ENCODE results near the gene ZNF808. TPM values are rescaled to one million over a fixed set of nuclear protein-coding genes. Genes with fewer than 3 reads are reported as not detected.
"Not testable (repeated sequence)": the region's sequence is repeated elsewhere in the genome, so short reads cannot be mapped to it uniquely, and the experiment has no call there.

ZNF808 gene
- total and polyA plus RNA-seq, 8 donors, result 3.6 to 17.1 (median 10.2) TPM

DNA sequence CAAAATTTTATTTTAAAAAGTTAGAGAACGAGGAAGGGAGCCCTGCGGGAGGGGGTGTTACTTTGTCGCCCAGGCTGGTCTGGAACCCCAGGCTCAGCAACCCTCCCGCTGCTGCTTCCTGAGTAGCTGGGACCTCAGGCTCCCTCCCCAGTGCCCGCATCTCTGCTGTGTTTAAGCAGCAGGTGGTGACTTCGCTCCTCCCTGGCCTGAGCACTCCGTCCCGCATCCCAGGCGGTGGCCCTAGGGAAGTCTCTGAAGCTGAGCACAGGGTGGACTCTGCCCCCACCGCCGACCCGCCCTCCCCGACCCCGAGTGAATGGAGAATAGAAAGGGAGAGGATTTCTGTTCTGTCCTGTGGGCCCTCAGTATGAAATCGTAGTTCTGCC, 73.2 kb downstream of the ZNF808 start:
- H3K27ac ChIP-seq, result peak overlapping the region in 3 of 4 donors; percentile 35 to 75 (median 66)
- FAIRE-seq, result no peak
- intact Hi-C loops (cut with DNase I), result no loop called here
- no peaks in the 10 kb centered on the region for H3K36me3 ChIP-seq
- H3K4me3 ChIP-seq, result peak overlapping the region; percentile 41 to 77 (median 53)
- peaks cover 0 to 5% (median 5%) of the 10 kb centered on the region in 3 donors for H3K4me1 ChIP-seq
- no peaks in the 10 kb centered on the region for H3K9me3 ChIP-seq
- 0 to 1% methylated on average over 14 to 15 of the region's 15 CpGs for WGBS, 2 donors
- TF ChIP-seq, protein P1, sequence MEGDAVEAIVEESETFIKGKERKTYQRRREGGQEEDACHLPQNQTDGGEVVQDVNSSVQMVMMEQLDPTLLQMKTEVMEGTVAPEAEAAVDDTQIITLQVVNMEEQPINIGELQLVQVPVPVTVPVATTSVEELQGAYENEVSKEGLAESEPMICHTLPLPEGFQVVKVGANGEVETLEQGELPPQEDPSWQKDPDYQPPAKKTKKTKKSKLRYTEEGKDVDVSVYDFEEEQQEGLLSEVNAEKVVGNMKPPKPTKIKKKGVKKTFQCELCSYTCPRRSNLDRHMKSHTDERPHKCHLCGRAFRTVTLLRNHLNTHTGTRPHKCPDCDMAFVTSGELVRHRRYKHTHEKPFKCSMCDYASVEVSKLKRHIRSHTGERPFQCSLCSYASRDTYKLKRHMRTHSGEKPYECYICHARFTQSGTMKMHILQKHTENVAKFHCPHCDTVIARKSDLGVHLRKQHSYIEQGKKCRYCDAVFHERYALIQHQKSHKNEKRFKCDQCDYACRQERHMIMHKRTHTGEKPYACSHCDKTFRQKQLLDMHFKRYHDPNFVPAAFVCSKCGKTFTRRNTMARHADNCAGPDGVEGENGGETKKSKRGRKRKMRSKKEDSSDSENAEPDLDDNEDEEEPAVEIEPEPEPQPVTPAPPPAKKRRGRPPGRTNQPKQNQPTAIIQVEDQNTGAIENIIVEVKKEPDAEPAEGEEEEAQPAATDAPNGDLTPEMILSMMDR (IDR thresholded peaks at IDR 0.05), result no peak
- no peaks in the 10 kb centered on the region for H3K27me3 ChIP-seq
- peak in 3 of 6 donors; percentile 41 to 75 (median 58) for DNase-seq
- ATAC-seq, result peak; percentile 25 to 42 (median 35)

DNA sequence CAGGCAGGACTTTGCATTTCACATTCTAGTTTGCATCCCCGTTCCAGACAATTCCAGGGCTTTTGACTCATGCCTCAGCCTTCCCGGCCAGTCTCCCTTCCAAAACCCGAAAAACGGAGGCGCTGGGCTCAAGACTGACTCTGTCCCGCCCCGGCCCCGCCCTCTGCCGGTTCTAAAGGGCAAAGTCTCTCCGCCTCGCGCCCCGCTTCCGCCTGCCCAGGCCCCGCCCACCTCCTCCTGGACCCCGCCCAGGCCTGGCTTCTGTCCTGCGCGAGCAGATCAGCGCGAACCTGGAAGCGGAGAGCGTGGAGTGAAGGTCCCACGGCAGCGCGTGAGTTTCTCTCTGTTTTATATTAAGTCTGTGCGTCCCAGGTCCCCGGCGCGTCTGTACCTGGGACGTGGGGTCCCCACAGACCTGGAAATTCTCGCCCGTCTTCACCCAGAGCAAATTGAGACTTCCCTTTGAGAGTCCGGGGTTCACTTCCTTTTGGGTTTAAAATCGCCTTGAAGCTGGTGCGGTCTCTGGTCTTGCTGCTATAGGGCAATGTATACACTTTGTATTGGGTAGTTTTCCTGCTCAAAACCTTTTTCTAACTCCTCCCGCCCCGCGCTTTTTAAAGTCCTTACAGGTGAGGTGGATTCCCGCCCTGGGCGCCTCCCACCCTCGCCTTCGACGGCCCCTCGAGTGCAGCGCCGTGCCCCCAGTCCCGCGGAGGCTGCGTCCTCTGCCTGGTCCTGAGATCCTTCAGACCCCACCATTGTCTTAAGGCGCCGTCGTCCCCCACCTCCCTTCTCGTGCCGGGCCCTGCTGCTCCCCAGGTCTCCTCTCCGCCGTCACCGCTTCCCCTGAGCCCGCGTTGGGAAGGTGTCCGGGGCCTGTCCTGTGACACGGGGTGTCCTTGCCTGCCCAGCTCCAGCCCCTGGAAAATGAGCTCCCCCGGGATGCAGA, 73.8 kb downstream of the ZNF808 start:
- no peak for FAIRE-seq
- TF ChIP-seq, protein P1 (IDR thresholded peaks at IDR 0.05), result peak in 1 of 4 donors; percentile 36
- Histone ChIP-seq H3K27ac (peak overlapping the region in 2 of 4 donors; percentile 66 to 75), H3K4me1 (peaks cover 0 to 5% (median 5%) of the 10 kb centered on the region in 3 donors), H3K9me3 (no peaks in the 10 kb centered on the region), H3K36me3 (no peaks in the 10 kb centered on the region), H3K4me3 (peak overlapping the region; percentile 41 to 77 (median 53)), H3K27me3 (no peaks in the 10 kb centered on the region)
- 1% methylated on average over 59 to 62 of the region's 62 CpGs for WGBS, 2 donors
- intact Hi-C loops (cut with DNase I), result no loop called here
- peak; percentile 99 for ATAC-seq
- DNase-seq, result peak; percentile 91 to 99 (median 96)

DNA sequence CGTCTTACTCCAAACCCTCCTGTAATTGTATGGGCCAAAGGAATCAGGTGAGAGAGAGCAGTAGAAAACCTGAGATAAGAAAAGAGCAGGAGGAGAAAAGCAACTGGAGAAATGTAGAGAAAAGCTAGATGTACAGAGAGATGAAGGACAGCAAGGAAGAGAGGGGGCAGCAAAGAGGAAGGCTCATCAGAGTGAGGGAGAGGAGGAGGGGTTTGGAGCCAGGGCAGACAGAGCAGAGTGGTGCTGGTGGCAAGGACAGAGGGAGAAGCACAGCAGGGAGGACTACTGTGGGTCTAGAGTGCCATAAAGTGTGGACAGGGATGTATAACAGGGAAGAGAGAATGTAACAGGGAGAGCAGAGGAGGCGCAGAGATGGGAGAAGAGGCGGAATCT, 74.5 kb downstream of the ZNF808 start:
- FAIRE-seq; intact Hi-C loops (cut with DNase I); H3K27me3 ChIP-seq; H3K36me3 ChIP-seq; H3K9me3 ChIP-seq; H3K4me1 ChIP-seq; DNase-seq: not testable (repeated sequence)
- peak in 1 of 4 donors; percentile 2 for ATAC-seq
- Histone ChIP-seq H3K4me3 (peak overlapping the region in 3 of 4 donors; percentile 41 to 77 (median 55)), H3K27ac (peak overlapping the region in 1 of 4 donors; percentile 75)
- WGBS, 2 donors, result 58 to 60% methylated on average over 3 of the region's 3 CpGs

DNA sequence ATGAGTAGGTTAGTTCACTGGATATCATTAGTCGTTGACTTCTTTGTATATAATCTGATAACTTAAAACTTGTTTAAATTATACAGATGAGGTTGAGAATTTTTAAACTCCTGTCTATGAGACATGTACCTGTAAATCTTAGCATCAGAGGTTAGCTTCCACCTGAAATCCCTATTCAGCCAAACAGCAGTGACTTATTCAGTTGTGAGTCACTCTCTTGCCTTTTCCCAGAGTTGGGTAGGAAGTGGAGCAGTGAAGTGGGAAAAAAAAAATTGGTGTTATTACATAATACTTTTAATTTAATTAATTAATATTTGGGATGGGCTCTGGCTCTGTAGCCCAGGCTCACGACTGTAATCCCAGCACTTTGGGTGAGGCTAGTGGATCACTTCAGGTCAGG, 75.5 kb downstream of the ZNF808 start:
- DNase-seq (no peak), ATAC-seq (no peak), FAIRE-seq (no peak)
- intact Hi-C loops (cut with DNase I), result no loop called here
- peak overlapping the region in 1 of 4 donors; percentile 23 for H3K27ac ChIP-seq
- H3K4me3 ChIP-seq, result no peak overlapping the region
- H3K36me3 ChIP-seq, result no peaks in the 10 kb centered on the region
- TF ChIP-seq, protein P1 (IDR thresholded peaks at IDR 0.05), result no peak
- 90 to 93% methylated on average over 2 of the region's 2 CpGs for WGBS, 2 donors
- H3K27me3 ChIP-seq, result no peaks in the 10 kb centered on the region
- H3K4me1 ChIP-seq, result peaks cover 0 to 5% (median 5%) of the 10 kb centered on the region in 3 donors
- H3K9me3 ChIP-seq, result no peaks in the 10 kb centered on the region

DNA sequence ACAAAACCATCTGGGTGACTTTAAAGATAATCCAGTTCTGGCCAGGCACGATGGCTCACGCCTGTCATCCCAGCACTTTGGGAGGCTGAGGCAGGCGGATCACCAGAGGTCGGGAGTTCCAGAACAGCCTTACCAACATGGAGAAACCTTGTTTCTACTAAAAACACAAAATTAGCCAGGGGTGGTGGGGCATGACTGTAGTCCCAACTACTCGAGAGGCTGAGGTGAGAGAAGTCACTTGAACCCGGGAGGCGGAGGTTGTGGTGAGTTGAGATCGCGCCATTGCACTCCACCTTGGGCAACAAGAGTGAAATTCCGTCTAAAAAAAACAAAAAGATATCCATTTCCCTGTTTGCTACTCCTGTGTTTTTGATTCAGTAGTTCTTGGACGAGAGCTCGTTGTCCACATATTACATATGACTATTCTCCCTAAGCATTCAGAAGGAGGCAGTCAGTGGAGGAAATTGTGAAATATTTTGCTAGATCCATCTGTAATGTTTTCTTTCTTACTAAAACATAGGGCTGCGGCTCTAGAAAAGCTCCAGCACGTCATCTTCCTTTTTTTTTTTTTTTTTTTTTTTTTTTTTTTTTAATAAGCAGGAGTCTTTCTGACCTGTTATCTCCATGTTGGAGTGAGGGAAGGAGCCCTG, 76.2 kb downstream of the ZNF808 start:
- peaks cover 0 to 5% (median 5%) of the 10 kb centered on the region in 3 donors for H3K4me1 ChIP-seq
- FAIRE-seq, result no peak
- H3K36me3 ChIP-seq, result no peaks in the 10 kb centered on the region
- peak overlapping the region in 1 of 4 donors; percentile 23 for H3K27ac ChIP-seq
- no peaks in the 10 kb centered on the region for H3K27me3 ChIP-seq
- WGBS, 2 donors, result 84 to 90% methylated on average over 14 of the region's 14 CpGs
- intact Hi-C loops (cut with DNase I), result no loop called here
- DNase-seq, result no peak
- TF ChIP-seq, protein P1 (IDR thresholded peaks at IDR 0.05), result no peak
- H3K9me3 ChIP-seq, result no peaks in the 10 kb centered on the region
- ATAC-seq, result no peak
- no peak overlapping the region for H3K4me3 ChIP-seq

Data from pancreas (tissue), 10 donors.